Hypothalamus (tissue), 51 donors: ENCODE results near the gene MAML3.
A peak's percentile ranks its signal among the peaks of the same experiment; 100 is the strongest.

Source experiments
- DNase-seq, 51 donors: peaks; one replicate each; lab custom pipeline; 2025; lab: John Stamatoyannopoulos, UW

MAML3 gene

GRCh38 chr4:139676913-139677585 lies 476.9 kb downstream of the MAML3 start:
- no peak for DNase-seq

DNA sequence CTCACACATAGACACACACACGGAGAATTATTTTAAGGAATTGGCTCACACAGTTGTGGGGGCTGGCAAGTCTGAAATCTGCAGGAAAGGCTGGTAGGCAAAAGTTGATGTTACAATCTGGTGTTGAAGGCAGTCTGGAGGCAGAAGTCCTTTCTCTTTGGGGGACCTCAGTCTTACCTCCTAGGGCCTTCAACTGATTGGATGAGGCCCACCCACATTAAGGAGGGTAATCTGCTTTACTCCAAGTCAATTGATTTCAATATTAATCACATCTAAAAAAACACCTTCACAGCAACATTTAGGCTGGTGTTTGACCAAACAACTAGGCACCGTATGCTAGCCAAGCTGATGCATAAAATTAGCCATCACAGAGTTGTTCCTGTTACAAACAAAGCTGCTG lies 477.6 kb downstream of the MAML3 start:
- DNase-seq, result no peak

GRCh38 chr4:139675651-139676050 lies 478.3 kb downstream of the MAML3 start:
- no peak for DNase-seq

DNA sequence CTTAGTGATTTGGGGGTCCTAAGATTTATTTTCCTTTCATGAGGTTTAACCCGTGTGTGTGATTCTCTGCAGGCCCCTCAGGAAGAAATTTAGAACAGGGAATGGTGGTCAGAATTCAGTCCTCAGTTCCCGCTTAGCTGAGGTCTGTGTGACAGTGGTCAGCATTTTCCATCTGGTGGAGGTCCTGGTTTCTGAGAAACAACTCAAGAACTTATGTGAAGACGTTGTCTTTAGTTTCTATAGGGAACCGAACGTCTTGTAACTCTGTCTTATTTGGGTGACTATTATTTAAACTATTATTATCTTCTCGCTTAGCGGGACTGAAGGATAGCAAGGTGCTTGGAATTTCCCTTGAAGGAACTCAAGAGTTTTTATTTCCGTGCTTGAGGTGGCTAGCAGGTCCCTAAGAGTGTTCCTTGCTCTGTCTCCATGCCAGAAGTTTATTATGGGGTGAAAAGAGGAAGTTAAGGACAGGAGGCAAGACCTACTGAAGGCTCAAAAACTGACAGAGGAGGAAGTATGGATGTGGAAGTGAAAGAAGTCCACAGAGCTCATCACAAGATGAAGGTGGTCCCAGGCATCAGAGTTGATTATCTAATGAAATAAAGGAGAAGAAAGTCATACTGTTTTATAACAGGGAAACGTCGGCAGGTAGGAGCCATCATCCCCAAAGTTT lies 479.0 kb downstream of the MAML3 start:
- peak in 1 of 51 donors; percentile 37 for DNase-seq

DNA sequence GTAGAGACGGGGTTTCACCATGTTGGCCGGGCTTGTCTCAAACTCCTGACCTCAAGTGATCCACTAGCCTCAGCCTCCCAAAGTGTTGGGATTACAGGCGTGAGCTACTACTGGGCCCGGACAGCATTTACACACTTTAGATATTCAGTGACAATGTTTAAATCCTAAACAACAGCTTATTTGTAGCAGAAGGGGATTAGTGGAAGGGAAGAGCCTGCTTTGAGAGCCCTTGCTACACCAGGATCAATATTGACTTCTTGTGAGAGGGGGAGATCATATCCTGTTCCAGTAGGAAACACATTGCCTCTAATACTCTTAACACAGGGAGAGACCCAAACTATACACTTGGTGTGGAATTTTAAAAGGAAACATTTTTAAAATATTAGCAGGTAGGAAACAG lies 481.3 kb downstream of the MAML3 start:
- no peak for DNase-seq

DNA sequence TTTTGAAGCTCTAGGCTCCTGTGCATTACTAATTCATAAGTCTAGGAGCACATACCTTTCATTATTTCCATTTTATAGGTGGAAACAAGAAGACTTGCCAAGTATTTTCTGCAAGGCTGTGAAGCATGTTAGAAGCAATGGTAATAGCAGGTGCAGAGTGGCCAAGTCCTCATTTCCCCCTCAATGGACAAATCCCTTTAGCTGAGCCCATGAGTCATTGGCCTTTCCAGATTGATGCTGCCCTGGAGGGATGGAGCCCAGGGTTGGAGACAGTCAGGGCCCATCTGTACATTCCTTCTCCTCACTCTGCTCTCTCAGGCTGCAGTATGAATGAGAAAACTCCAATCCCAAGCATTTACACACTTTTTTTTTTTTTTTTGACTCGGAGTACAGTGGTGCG lies 481.8 kb downstream of the MAML3 start:
- no peak for DNase-seq

DNA sequence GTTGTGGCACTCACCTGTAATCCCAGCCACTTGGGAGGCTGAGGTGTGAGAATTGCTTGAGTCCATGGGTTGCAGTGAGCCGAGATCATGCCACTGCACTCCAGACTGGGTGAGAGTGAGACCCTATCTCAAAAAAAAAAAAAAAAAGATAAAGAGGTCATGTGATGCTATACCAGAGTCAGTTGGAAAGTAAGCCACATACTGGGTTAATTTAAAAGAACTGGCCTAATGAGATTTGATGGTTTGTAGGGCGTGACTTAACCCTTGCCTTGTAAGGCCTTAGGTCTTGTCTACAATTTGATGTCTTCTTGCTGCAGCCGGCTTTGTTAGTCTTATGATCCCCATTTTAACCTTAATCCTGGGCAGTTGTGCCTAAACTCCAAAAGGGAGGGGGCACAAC lies 483.2 kb downstream of the MAML3 start:
- no peak for DNase-seq

DNA sequence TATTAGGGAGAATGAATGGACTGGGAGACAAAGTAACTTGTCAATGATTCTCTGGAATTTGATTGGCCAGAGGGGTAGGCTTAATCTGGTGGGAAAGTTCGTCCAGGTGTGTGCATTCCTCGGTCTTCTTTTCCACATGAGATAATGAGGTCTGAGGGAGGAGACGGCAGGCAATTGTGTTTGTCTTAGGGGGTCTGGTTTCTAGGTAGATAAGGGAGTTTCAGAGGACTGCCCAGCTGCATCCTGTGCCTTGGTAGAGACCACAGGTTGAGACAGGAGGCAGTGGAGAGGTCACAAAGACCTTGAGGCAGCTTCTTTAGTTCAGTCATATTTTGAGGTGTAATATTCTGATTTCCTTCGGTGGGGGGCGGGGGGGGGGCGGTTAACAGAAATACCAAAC lies 484.1 kb downstream of the MAML3 start:
- no peak for DNase-seq

GRCh38 chr4:139669335-139669734 lies 484.6 kb downstream of the MAML3 start:
- no peak for DNase-seq

DNA sequence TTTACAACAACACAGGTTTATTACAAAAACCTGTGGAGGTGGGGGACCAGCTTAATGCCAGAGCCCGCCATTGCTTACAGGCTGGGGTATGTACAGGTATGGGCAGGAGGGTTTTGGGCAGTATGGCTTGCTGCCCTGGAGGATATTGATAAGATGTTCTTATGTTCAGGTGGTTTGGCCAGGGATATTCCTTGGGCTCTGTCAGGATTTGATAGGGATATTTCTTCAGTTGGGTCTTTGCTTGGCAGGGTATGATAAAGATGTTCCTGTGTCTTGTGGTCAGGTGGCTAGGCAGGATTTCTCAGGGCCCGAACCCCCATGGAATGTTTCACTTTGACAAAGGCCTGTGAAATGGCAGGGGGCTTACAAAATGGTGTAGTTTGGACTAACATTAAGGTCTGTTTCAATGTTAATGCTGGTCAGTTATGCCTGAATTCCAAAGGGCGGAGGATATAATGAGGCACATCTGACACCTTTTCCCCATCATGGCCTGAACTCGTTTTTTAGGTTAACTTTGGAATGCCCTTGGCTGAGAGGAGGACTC lies 485.3 kb downstream of the MAML3 start:
- no peak for DNase-seq

- DNase-seq, result no peak
Observed at GRCh38 chr4:139668036-139668435, 485.9 kb downstream of the MAML3 start.
